GM13977 (cell line): Measurements from ENCODE around the gene TMEM267.
A peak's percentile ranks its signal among the peaks of the same experiment; 100 is the strongest.

ENCODE experiments used
- DNase-seq: peaks from one replicate; pipeline ENCODE4 v3.0.0; 2012; ENCODE audit warnings: low spot score
- CTCF ChIP-seq: IDR thresholded peaks from 2 replicates; pipeline ENCODE4 v1.5.1; 2012; ENCODE audit warnings: mild to moderate bottlenecking, control low read depth; ENCODE audit not compliant: insufficient read depth; ENCODE audit errors: extremely low read depth, missing control alignments
- in situ Hi-C: fragments of 300-500 bp; cut with MboI; formaldehyde crosslinking; loops from one replicate; pipeline ENCODE4 v1.12.0; 2022; ENCODE audit warnings: low sequenced_read_pairs, low pct_unique_long_range_greater_than_20kb, mixed read lengths, inconsistent platforms; ENCODE audit not compliant: unreplicated experiment

Gene TMEM267

GRCh38 chr5:43483298-43484105, at the start of gene TMEM267:
Gene TMEM267 (minus strand): TSS chr5:43483865. CDS start chr5:43453969, 29,896 bp downstream.
- in situ Hi-C loops: no loop called here
- no peak for TF ChIP-seq CTCF

GRCh38 chr5:43530648-43531047, 47.0 kb upstream of the TMEM267 start:
- in situ Hi-C loops: no loop called here
- TF ChIP-seq CTCF: no peak
- DNase-seq: no peak

More at GRCh38 chr5:43483298-43484105, at the start of gene TMEM267:
- peak; percentile 90 for DNase-seq

GRCh38 chr5:43523662-43524072, 40.0 kb upstream of the TMEM267 start:
- in situ Hi-C loops: no loop called here
- no peak for DNase-seq
- TF ChIP-seq CTCF: no peak

- DNase-seq: no peak
- TF ChIP-seq CTCF: no peak
- in situ Hi-C loops: no loop called here
These were observed 37.0 kb upstream of the TMEM267 start for GRCh38 chr5:43520615-43521014.

GRCh38 chr5:43515678-43516048, 32.0 kb upstream of the TMEM267 start:
- no peak for DNase-seq
- TF ChIP-seq CTCF: no peak
- in situ Hi-C loops: no loop called here

- peak; percentile 96 for DNase-seq
- in situ Hi-C loops: no loop called here
- peak; percentile 2 for TF ChIP-seq CTCF
These were observed 31.4 kb upstream of the TMEM267 start, which contains the start of gene C5orf34 for GRCh38 chr5:43514816-43515677. Gene C5orf34 (minus strand): TSS chr5:43515148. CDS start chr5:43509339, 5,809 bp downstream.
